MM.1S (cell line): ENCODE data around the gene PRTN3.

Source experiments
- DNase-seq: peaks from one replicate; pipeline ENCODE4 v3.0.0-alpha.2; 2015
- H2AFZ ChIP-seq: fragments of 300-600 bp; sonication (generic); 2 replicates; pipeline ENCODE4 v1.6.0; 2016; ENCODE audit warnings: antibody characterized with exemption, low read length
- H3F3A ChIP-seq: fragments of 300-600 bp; sonication (generic); 2 replicates; pipeline ENCODE4 v1.6.1; 2016; ENCODE audit warnings: mild to moderate bottlenecking, antibody characterized with exemption, low read length, moderate library complexity, mixed read lengths; ENCODE audit not compliant: insufficient read depth
- H3K27ac ChIP-seq: fragments of 300-600 bp; sonication (generic); 2 replicates; pipeline ENCODE4 v1.5.1; 2016; ENCODE audit warnings: mild to moderate bottlenecking, low read length
- H3K27me3 ChIP-seq: fragments of 300-600 bp; sonication (generic); replicated peaks from 2 replicates; pipeline ENCODE4 v1.6.0; 2016; ENCODE audit warnings: low read length; ENCODE audit not compliant: insufficient read depth
- H3K36me3 ChIP-seq: fragments of 300-600 bp; sonication (generic); replicated peaks from 2 replicates; pipeline ENCODE4 v1.6.1; 2016; ENCODE audit warnings: mild to moderate bottlenecking, low read length, mixed read lengths; ENCODE audit not compliant: insufficient read depth
- H3K4me1 ChIP-seq: fragments of 300-600 bp; sonication (generic); 2 replicates; pipeline ENCODE4 v1.6.1; 2016; ENCODE audit warnings: low read length, mixed read lengths
- H3K4me2 ChIP-seq: fragments of 300-600 bp; sonication (generic); 2 replicates; pipeline ENCODE4 v1.6.0; 2016; ENCODE audit warnings: low read depth, low read length
- H3K4me3 ChIP-seq: fragments of 300-600 bp; sonication (generic); 2 replicates; pipeline ENCODE4 v1.5.1; 2016; ENCODE audit warnings: low read length, mixed read lengths
- H3K79me2 ChIP-seq: fragments of 300-600 bp; sonication (generic); 2 replicates; pipeline ENCODE4 v1.6.1; 2016; ENCODE audit warnings: mixed run types, low read length, mixed read lengths
- H3K9ac ChIP-seq: fragments of 300-600 bp; sonication (generic); 2 replicates; pipeline ENCODE4 v1.6.1; 2016; ENCODE audit warnings: low read length, mixed read lengths
- H3K9me2 ChIP-seq: fragments of 300-600 bp; sonication (generic); replicated peaks from 2 replicates; pipeline ENCODE4 v1.6.1; 2016; ENCODE audit warnings: mild to moderate bottlenecking, low read length, mixed read lengths; ENCODE audit not compliant: insufficient read depth
- H3K9me3 ChIP-seq: fragments of 300-600 bp; sonication (generic); replicated peaks from 2 replicates; pipeline ENCODE4 v1.6.1; 2016; ENCODE audit warnings: mild to moderate bottlenecking, low read length, mixed read lengths; ENCODE audit not compliant: insufficient read depth
- H4K20me1 ChIP-seq: fragments of 300-600 bp; sonication (generic); 2 replicates; pipeline ENCODE4 v1.6.1; 2016; ENCODE audit warnings: mild to moderate bottlenecking, low read length, moderate library complexity, mixed read lengths; ENCODE audit not compliant: insufficient read depth
- CTCF ChIP-seq: fragments of 300-600 bp; sonication (generic); IDR thresholded peaks from 2 replicates; pipeline ENCODE4 v1.5.1; 2016; ENCODE audit warnings: antibody characterized with exemption, low read length, mixed read lengths
- EZH2 ChIP-seq: fragments of 300-600 bp; sonication (generic); optimal IDR thresholded peaks from 2 replicates; pipeline ENCODE3; 2017; ENCODE audit warnings: low read depth, mild to moderate bottlenecking, antibody characterized with exemption, low read length, mixed read lengths
- EZH2phosphoT487 ChIP-seq: fragments of 300-600 bp; sonication (generic); IDR thresholded peaks from 2 replicates; pipeline ENCODE4 v1.6.1; 2018; ENCODE audit warnings: antibody characterized with exemption, low read length

Gene PRTN3

DNA sequence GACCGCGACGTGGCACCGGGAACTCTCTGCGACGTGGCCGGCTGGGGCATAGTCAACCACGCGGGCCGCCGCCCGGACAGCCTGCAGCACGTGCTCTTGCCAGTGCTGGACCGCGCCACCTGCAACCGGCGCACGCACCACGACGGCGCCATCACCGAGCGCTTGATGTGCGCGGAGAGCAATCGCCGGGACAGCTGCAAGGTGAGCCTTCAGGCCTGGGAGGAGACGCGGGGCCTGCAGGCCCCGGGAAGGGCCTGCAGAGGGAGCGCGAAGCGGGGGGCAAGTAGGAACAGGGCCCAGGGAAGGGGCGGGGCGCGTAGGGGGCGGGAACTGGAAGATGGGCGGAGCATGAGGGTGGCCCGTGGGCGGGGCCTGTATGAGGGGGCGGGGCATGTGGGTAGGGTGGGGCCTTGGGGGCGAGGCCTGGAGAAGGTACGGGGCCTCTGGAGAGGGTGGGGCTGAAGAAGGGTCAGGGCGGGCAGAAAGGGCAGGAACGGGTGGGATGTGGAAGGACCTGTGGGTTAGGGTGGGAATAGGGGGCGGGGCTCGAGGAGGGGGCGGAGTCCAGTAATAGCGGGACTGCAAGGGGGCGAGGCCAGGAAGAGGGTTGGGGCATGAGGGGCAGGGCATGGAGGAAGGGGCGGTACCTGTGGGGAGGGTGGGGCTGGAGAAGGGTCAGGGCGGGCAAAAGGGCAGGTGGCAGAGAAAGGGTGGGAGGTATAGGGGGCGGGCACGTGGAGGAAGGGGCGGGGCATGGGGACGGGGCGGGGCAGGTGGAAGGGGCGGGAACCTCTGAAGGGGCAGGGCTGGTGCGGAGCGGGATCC is 21.2 kb downstream of the PRTN3 start:
- Histone ChIP-seq H3K9ac (no peak overlapping the region), H4K20me1 (0 out of 2 replicates have a peak, but pooled peaks cover 3% of the 10 kb centered on the region), H3K79me2 (no peaks in the 10 kb centered on the region), H3K36me3 (no peaks in the 10 kb centered on the region), H3F3A (peaks cover 7% of the 10 kb centered on the region; the same call in 1 of the 2 replicates), H3K4me3 (no peak overlapping the region; the same call in 1 of the 2 replicates), H2AFZ (no peak overlapping the region), H3K9me2 (no peaks in the 10 kb centered on the region), H3K27me3 (peaks cover 29% of the 10 kb centered on the region), H3K4me1 (peaks cover 5% of the 10 kb centered on the region), H3K27ac (no peak overlapping the region), H3K4me2 (peak overlapping the region; percentile 94; the same call in 1 of the 2 replicates), H3K9me3 (no peaks in the 10 kb centered on the region)
- TF ChIP-seq CTCF (no peak), EZH2phosphoT487 (no peak), EZH2 (no peak)
- peak; percentile 66 for DNase-seq

DNA sequence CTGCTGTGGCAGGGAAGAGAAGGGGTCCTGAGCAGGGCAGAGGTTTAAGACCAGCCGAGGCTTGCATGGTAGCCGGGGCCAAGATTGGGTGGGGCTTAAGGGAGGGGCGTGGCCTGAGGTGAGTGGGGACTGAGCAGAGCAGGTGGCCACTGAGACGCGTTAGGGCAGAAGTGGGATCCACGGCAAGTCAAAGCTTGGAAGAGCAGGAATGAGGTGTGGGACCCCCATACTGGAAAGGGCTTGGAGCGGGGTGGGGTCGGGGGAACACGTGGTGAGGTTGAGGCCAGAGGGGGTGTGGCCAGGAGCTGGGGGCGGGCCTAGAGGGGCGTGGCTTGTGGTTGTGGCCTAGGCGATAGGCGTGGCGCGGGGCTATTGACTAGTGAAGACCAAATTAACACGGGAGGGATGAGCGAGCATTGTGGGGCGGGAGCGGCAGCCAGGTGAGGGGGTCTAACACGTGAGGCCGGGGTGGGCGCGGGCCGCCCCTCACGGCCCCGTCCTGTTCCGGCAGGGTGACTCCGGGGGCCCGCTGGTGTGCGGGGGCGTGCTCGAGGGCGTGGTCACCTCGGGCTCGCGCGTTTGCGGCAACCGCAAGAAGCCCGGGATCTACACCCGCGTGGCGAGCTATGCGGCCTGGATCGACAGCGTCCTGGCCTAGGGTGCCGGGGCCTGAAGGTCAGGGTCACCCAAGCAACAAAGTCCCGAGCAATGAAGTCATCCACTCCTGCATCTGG is 21.9 kb downstream of the PRTN3 start:
- H3K4me1 ChIP-seq = peaks cover 5% of the 10 kb centered on the region
- H3K4me2 ChIP-seq = peak overlapping the region; percentile 94
- H3K4me3 ChIP-seq = peak overlapping the region; percentile 48
- 0 out of 2 replicates have a peak, but pooled peaks cover 3% of the 10 kb centered on the region for H4K20me1 ChIP-seq
- H2AFZ ChIP-seq = peak overlapping the region; percentile 78
- no peaks in the 10 kb centered on the region for H3K9me3 ChIP-seq
- H3K9me2 ChIP-seq = no peaks in the 10 kb centered on the region
- no peak overlapping the region for H3K27ac ChIP-seq
- no peaks in the 10 kb centered on the region for H3K36me3 ChIP-seq
- no peak overlapping the region for H3K9ac ChIP-seq
- peaks cover 7% of the 10 kb centered on the region; the same call in 1 of the 2 replicates for H3F3A ChIP-seq
- peak; percentile 73 for DNase-seq
- H3K27me3 ChIP-seq = peaks cover 25% of the 10 kb centered on the region
- TF ChIP-seq EZH2 = no peak
- TF ChIP-seq EZH2phosphoT487 = no peak
- TF ChIP-seq CTCF = no peak
- H3K79me2 ChIP-seq = no peaks in the 10 kb centered on the region

DNA sequence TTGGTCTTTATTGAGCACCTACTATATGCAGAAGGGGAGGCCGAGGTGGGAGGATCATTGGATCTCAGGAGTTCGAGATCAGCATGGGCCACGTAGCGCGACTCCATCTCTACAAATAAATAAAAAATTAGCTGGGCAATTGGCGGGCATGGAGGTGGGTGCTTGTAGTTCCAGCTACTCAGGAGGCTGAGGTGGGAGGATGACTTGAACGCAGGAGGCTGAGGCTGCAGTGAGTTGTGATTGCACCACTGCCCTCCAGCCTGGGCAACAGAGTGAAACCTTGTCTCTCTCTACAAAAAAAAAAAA is 22.5 kb downstream of the PRTN3 start:
- H3K79me2 ChIP-seq = no peaks in the 10 kb centered on the region
- 0 out of 2 replicates have a peak overlapping the region, but pooled peaks have one; percentile 78 for H2AFZ ChIP-seq
- TF ChIP-seq CTCF (no peak), EZH2 (no peak), EZH2phosphoT487 (no peak)
- no peak overlapping the region for H3K27ac ChIP-seq
- peak overlapping the region; percentile 94 for H3K4me2 ChIP-seq
- H3K9me3 ChIP-seq = no peaks in the 10 kb centered on the region
- H3F3A ChIP-seq = peaks cover 7% of the 10 kb centered on the region; the same call in 1 of the 2 replicates
- H3K9me2 ChIP-seq = no peaks in the 10 kb centered on the region
- H3K4me3 ChIP-seq = peak overlapping the region; percentile 48
- no peak for DNase-seq
- peaks cover 23% of the 10 kb centered on the region for H3K27me3 ChIP-seq
- H3K36me3 ChIP-seq = no peaks in the 10 kb centered on the region
- H4K20me1 ChIP-seq = 0 out of 2 replicates have a peak, but pooled peaks cover 3% of the 10 kb centered on the region
- H3K4me1 ChIP-seq = peaks cover 5% of the 10 kb centered on the region
- H3K9ac ChIP-seq = no peak overlapping the region
